HG02973 (cell line): ENCODE measurements around the gene RNF130.

Source experiments
- ATAC-seq: cut with Tn5 transposase; IDR thresholded peaks from one replicate; pipeline ENCODE4 v1.9.1; 2021; ENCODE audit warnings: moderate library complexity; ENCODE audit not compliant: unreplicated experiment

RNF130 gene

DNA sequence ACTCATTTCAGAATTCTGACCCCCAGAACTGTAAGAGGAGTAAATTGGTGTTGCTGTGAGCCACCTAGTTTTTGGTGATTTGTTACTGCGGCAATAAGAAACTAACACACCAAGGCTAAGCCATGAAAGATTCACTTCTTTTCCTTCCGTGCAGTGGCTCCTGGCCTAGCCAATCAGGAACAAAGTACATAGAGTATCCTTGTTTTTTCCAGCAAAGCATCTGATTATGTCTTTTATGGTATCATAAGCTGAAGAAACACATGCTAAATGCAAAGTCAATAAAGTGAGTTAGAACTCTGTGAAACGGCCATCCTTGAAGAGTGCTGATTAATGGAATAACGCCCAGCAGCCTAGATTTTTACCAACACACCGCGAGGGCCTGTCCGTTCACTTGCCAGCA lies 11.4 kb downstream of the RNF130 start:
- no peak for ATAC-seq

DNA sequence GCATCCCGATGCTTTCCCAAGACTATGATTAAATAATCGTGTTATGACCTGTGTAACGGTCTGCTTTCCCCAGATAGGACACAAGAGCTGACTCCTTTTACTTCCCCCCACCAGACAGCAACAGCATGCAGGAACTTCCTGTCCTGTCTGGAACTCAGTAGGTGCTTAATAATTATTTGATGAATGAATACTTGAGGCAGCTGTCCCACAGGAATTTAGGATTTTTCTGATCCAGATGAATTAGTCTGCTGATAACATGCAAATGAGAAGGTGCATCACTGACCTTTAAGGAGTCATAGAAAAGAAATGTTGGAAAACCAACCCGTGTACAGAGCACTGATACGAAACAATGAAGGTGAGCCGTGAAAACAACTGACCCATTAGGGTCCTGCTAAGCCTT lies 12.2 kb downstream of the RNF130 start:
- ATAC-seq: no peak

DNA sequence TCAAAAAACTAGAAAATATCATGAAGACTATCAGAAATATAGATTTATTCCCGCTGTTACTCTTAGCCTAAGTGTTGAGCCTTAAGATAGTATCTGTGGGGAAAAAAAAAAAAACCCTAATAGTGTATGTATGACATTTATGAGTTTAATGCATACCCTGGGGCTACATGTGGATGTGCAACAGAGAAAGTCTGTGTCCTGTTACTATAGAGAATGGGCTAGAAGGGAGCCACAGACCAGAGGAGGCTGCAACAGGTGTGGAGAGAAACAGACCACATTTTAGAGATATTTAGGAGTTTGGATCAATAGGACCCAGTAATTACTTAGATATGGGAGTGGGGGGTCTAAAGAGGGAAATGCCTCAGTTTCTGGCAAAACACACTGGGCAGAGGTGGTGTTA lies 15.4 kb downstream of the RNF130 start:
- ATAC-seq: no peak

DNA sequence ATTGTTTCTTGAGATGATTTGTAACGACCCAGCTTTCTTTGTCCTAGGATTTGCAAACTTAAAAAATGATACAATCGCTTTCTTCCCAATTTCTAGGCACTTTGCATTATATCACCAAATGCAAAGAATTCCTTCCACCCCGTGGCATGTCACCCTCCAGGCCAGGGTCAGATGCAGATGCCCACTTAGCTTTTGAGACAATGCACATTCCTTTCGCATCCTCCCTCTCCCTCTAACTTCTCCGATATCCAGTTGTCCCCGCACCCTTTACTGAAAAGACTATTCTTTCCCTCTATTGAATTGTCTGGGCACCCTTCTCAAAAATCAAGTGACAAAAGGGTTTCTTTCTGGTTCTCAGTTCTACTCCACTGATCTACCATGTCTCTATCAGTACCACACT lies 17.3 kb downstream of the RNF130 start:
- no peak for ATAC-seq

DNA sequence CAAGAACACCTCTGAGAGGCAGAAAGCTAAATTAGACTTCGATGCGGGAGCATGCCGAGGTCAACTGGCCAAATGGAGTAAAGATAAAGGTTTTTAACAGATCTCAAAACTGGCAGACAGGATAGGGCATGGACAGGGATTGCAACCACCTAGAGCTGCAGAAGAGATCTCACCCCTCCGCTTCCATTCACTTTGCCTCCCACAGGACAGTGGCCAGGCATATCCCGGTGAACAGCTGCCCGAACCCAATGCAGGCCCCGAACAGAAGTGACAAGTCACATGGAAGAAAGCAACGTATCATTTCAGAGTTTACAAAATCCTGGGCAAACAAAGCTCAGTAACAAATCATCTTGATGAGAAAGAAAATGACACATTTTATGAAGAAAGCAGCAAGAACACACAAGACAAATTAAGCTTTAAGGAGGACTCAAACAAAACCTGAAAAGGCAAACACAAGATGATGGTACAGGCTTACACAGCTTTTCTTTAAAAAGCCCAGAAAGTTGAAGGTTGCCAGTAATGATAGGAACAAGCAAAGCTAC lies 18.4 kb downstream of the RNF130 start:
- no peak for ATAC-seq

DNA sequence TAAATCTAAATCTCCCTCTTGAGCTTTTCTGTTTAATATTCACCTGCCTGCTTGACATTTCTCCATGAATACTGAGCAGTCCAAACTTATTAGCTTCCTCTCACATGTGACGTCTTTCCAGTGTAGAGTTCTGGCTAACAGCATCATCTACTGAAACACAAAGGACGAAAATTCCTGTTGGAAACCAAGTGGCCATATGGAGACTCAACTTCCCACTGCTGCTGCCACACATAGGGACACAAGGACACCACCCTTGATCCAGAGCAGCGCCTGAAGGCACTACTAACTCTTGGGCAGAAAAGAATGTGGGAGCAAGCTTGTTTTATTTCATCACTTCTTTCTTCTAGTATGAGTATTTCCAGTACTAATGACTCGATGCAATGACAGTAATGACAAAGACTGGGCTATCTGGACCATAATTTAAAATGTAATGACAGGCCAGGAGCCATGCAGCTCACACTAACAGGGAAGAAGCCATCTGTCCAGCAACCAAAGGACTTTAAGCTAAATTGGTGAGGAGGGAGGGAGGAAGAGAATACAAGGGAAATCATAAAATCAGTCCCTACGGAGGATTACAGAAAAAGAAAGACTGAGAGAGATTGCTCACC lies 19.2 kb downstream of the RNF130 start:
- no peak for ATAC-seq

DNA sequence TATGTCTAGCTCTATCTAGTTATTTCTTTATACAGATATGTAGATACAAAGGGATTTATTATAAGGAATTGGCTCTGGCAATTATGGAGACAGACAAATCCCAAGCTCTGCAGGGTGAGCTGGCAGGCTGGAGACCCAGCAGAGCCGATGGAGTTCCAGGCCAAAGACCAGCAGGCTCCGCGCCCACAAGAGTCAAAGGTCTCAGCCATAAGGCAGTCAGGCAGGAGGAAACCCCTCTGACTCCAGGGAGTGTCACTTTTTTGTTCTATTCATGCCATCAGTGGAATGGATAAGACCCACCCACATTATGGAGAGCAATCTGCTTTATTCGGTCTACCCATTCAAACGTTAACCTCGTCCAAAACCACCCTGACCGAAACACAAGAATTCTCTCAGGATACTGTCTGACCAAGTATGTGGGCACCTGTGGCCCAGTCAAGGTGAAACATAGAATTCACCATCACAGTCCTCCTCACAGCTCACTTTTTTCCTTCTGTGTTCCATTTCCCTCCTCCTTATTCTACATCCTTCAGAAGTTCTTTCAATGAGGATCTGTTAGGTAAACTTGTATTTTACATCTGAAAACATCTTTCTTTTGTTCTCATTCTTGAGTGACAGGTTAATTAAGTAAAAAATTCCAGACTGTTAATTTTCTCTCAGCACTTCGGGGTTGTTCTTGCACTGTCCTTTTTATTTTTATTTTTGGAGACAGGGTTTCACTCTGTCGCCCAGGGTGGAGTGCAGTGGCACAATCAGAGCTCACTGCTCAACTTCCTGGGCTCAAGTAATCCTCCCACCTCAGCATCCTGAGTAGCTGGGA lies 21.2 kb downstream of the RNF130 start:
- no peak for ATAC-seq

DNA sequence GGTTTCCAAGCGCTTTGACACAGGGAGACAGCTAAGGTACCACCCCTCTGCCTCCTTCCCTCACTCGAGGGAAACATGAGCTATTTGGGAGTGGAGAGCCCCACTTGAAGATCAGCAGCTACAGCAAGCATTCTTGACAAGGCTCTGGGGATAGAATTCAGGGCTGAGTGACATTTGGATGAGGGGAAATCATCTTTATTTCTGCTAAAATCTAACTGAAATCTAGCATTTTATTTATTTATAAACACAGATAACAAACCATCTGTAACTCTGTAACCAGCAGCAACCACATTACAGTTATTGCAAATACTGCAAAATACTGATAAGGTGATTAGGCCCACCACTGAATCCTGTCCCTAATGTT lies 22.4 kb downstream of the RNF130 start:
- no peak for ATAC-seq

DNA sequence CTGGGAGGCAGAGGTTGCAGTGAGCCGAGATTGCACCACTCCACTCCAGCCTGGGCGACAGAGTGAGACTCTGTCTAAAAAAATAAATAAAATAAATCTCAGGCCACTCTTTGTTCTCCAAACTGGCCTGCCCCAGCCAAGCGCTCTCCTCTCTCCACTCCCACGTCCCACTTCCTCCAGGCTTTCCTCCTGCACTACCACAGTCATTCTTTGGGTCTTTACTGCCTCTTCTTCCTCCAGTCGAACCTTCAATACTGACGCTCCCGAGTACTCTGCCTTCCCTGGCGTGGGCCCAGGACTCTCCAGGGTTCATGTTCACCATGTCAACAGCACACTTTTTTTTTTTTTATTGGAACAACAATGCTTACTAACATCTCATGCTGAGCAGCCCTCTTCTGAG lies 23.9 kb downstream of the RNF130 start:
- no peak for ATAC-seq

DNA sequence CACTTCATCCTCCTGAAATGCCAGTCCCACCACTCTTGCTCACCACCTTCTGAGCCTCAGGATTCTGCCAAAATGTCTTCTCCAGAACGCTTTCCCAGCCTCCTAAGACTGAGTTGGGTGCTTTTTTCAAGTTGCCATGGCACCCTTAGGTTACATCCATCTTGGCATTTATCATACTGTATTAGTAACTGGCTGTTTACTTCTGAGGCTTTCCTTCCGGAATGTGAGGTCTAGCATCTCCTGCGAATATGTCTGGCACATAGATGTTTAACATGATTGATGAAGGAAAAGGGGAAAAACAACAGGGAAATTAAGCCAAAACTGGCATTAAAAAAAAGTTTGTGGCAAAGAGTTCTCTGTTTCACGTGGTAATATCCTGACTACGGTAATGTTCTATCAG lies 24.9 kb downstream of the RNF130 start:
- ATAC-seq: no peak

DNA sequence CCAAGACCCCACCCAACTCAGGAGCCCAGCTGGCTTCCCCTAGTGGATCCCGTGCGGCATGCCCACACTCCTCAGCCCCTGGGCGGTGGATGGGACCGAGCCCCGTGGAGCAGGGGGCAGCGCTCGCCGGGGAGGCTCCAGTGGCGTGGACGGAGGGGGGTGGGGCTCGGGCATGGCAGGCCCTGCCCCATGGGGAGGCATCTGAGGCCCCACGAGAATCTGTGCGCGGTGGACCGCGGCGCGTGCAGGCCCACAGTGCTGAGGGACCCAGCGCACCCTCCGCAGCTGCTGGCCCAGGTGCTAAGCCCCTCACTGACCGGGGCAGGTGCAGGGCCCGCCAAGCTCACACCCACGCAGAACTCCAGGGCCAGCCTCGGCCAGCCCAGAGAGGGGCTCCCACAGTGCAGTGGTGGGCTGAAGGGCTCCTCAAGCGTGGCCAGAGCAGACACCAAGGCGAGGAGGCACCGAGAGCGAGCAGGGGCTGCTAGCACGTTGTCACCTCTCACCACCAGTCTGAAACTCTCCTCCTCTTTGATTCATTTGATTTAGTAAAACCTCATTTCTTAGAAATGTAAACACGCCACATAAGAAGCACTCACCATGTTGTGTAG lies 25.6 kb downstream of the RNF130 start:
- ATAC-seq: no peak

DNA sequence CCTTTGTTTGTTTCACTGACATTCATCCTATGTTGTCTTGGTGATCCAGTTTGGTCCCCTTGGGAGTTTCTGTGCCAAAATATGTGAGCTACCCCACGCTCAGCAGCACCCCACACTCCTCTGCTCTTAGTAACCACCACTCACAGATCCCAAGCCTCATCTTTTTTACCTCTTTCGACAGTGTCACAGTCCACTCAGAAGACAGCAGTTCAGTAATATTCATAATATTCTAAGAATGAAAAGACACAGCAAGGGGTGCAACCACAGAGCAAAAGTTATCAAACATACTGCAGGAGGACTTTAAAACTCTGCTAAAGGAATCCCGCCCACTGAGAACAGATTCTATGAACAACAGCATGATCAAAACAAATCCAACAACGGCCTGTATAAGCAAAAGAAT lies 28.2 kb downstream of the RNF130 start:
- no peak for ATAC-seq

DNA sequence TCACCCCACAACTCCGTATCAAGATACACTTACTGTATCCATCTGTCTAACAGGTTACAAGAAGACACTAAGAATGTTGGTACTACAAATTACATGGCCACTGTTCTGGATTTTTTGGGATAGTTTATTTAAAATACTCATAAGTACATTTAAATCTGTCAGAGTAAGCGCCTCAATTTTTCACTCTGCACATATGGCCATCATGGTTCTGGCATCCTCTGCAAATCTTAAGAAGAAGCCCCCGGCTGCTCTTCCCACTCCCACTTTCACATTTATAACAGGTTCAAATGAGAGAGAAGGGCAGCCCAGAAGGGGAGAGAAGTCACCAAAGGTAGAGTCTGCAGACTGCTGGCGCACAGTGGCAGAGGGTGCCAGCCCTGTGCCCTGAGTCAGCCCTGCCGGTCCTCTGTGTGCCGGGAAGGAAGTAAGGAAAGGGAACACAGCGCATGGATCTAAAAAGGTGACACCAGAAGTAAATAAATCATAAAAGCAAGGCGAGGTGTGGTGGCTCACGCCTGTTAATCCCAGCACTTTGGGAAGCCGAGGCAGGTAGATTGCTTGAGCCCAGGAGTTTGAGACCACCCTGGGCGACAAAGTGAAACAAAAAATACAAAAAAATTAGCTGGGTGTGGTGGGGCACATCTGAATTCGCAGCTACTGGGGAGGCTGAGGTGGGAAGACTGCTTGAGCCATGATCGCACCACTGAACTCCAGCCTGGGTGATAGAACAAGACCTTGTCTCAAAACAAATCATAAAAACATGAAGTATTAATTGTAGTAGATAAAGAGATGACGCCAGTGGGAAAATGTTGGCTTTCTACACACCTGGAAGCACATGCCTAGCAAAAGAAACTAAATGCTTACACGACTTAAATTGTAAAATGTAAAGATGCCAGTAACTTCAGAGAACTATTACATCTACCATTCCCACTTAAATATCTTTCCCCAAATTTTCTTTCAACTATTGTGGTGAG lies 30.0 kb downstream of the RNF130 start:
- no peak for ATAC-seq

DNA sequence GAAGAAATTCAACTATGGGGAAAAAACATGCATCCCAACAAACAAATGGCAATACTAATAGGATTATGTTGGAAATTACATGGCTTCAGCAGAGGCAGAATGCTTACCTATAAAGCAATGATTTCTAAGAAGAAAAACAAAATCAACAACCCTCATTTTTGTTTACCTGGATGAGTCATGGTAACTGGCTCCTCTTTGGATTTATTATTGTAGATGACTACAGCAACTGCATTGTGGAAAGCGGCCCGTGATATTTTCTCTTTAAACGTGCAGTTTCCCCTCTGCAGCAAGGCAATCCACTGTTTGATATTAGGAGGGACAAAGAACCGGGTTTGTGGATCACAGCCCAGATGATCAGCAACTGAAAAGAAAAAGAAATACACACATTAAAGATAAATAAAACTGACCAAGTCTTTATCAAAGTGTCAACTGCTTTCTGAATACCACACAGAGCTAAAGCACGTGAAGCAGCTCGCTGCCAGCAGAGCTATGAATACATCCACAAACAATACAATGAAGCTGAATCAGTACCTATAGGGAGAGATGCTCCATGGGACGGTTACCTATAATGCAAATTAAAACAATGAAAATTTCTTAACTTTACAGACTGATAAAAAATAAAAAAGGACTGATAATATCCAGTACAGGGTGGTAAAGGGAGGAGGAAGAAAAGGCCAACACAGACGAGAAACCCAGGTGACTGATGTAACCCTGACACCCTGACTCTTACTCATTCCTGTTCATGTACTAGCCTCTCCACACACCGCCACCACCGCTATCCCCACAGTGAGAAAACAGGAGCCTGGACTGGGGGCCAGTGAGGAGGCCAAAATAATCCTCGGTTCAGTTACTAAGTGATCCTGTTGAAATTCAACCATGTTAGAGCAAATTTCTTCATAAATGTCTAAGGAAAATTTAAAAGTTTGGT lies 31.0 kb downstream of the RNF130 start:
- no peak for ATAC-seq

DNA sequence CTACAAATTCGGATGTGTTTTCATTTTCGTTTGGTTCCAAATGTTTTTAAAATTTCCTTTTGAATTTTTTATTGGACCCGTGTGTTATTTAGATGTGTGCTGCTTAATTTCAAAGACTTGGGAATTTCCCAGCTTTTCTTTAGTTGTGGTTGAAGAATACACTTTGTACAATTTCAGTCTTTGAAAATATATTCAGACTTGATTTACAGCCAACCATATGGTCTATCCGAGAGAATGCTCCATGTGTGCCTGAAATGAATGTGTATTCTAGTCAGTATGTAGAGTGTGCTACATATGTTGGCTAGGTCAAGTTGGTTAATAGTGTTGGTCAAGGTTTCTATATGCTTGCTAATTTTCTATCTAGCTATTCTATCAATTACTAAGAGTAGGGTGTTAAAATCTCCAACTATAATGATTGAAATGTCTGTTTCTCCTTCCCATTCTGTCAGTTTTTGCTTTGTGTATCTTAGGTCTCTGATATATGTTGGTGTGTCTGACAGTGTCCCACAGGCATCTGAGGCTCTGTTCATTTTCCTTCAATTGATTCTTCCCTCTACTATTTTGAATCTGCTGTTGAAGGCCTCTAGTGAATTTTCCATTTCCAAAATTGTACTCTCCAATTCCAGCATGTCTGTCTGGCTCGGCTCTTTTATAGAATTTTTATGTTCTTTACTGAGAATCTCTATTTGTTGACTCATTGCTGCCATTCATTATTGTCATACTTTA lies 36.2 kb downstream of the RNF130 start:
- ATAC-seq: no peak

DNA sequence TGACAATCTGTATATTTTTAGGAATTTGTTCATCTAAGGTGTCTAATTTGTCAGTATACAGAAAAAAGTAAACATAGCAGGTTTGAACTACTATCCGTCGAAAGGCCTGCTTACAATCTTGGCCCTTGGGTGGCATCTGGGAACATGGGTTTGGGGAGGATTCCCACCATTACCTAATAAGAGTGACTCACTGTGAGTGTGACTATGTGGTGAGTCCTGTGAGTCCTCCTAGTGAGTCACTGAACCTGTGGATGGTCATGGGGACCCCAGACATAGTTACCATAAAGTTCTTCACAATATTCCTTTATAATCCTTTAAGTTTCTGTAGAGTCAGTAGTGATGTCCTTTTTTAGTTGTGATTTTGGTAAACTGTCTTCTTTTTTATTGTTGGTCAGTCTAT lies 37.0 kb downstream of the RNF130 start:
- ATAC-seq: no peak

DNA sequence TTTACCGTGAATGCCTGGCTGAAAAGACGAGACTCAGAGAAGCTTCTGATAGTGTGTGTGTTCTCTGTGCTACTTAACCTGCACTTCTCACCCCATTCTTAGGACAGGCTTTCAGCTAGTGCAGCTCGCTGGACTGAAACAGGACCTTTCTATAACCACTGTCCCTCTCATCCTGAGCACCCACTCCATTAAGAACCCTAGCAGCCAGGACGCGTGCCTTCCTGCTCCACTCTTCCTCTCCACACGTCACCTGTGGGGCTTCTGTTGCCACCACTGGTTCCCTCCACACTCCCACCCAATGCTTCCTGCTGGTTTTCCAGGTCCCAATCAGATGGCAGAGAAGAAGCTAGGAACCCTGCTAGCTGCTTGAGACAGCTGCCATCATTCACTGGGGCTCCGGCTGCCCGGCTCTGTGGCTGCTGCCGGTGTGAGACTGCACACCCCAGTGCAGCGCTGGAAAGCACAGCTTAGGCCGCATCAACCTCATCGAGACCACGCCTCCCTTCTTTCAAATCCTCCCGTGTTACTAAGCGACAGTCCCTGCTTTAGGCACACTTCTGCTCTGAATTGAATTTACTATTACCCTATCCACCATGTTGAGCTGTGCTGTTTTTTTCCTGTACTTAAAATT lies 44.0 kb downstream of the RNF130 start:
- ATAC-seq: no peak

DNA sequence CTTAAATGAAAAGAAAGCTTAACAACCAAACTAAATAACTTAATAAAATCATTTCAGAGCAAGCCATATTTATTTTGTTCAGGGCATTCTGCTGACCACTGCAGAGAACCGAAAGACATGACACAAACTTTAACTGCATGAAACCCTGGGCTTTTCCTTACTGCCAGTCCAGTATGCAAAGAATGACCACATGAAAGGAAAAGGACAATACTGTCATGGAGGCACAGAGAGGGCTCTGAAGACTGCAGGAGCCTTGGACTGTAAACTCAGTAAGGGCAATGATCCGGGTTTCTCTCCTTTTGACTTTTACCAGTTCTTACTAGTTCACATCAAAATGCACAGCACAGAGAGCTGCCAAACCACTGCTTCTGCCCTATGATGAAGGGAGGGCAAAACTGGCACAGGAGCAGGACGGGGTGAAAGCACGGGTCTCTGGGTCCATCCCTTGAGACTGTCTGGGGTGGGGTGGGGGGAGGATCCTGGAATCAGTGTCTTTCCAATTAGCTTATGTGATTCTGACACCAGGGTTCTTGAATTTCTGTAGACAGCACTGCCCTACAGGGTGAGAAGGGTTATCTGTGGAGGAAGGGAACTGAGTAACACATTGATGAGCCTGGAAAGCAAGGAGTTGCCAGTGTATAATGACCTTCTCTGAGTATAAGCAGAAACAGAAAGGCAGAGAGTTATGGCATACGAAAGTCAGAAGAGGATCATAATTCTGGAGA lies 44.7 kb downstream of the RNF130 start:
- ATAC-seq: no peak
